ENCODE results near the gene FAM50B. TPM values are rescaled to one million over a fixed set of nuclear protein-coding genes. Genes with fewer than 3 reads are reported as not detected.
"Not testable (repeated sequence)": the region's sequence is repeated elsewhere in the genome, so short reads cannot be mapped to it uniquely, and the experiment has no call there.

The FAM50B gene
- total RNA-seq, 6 experiments from 2014 or later, result 3.6 to 11.1 (median 8.5) TPM

- H3K36me3 ChIP-seq, result no peaks in the 10 kb centered on the region
- no peak for DNase-seq
- no peak for TF ChIP-seq CTCF (IDR thresholded peaks at IDR 0.05)
- TF ChIP-seq POLR2A (IDR thresholded peaks at IDR 0.05), result no peak
- peaks cover 0 to 17% (median 6%) of the 10 kb centered on the region in 4 donors for H3K4me1 ChIP-seq
- 70% methylated on average over 1 of the region's 1 CpG for WGBS (ENCODE audit: insufficient coverage, low coverage, low lambda C conversion rate, missing lambda C conversion rate)
- H3K27ac ChIP-seq, result no peak overlapping the region
- ATAC-seq, result no peak
- no peaks in the 10 kb centered on the region for H3K27me3 ChIP-seq
- intact Hi-C loops (cut with DNase I), result no loop called here
- no peak overlapping the region for H3K4me3 ChIP-seq
- no peaks in the 10 kb centered on the region for H3K9me3 ChIP-seq
Observed at GRCh38 chr6:3859878-3860552, 10.8 kb downstream of the FAM50B start.

GRCh38 chr6:3861424-3861823, 12.3 kb downstream of the FAM50B start:
- no peaks in the 10 kb centered on the region for H3K9me3 ChIP-seq
- H3K27me3 ChIP-seq, result no peaks in the 10 kb centered on the region
- H3K27ac ChIP-seq, result no peak overlapping the region
- TF ChIP-seq CTCF (IDR thresholded peaks at IDR 0.05), result no peak
- no peak for TF ChIP-seq POLR2A (IDR thresholded peaks at IDR 0.05)
- no peak overlapping the region for H3K4me3 ChIP-seq
- DNase-seq (no peak), ATAC-seq (no peak)
- intact Hi-C loops (cut with DNase I), result no loop called here
- peaks cover 0 to 13% (median 6%) of the 10 kb centered on the region in 4 donors for H3K4me1 ChIP-seq
- no peaks in the 10 kb centered on the region for H3K36me3 ChIP-seq
- WGBS (ENCODE audit: insufficient coverage, low coverage, low lambda C conversion rate, missing lambda C conversion rate), result 68% methylated on average over 2 of the region's 4 CpGs

- WGBS (ENCODE audit: insufficient coverage, low coverage, low lambda C conversion rate, missing lambda C conversion rate), result 85% methylated on average over 3 of the region's 3 CpGs
- H3K36me3 ChIP-seq, result no peaks in the 10 kb centered on the region
Observed at GRCh38 chr6:3862038-3862437, 12.9 kb downstream of the FAM50B start.

GRCh38 chr6:3863322-3863721, 14.1 kb downstream of the FAM50B start:
- H3K36me3 ChIP-seq; H3K4me3 ChIP-seq; intact Hi-C loops (cut with DNase I); H3K27me3 ChIP-seq; H3K4me1 ChIP-seq; H3K9me3 ChIP-seq; DNase-seq; H3K27ac ChIP-seq; ATAC-seq: not testable (repeated sequence)
- WGBS (ENCODE audit: insufficient coverage, low coverage, low lambda C conversion rate, missing lambda C conversion rate), result 92% methylated on average over 2 of the region's 5 CpGs

More at GRCh38 chr6:3862038-3862437, 12.9 kb downstream of the FAM50B start:
- Histone ChIP-seq H3K27ac (no peak overlapping the region), H3K4me3 (no peak overlapping the region), H3K4me1 (peaks cover 0 to 7% (median 4%) of the 10 kb centered on the region in 4 donors), H3K9me3 (no peaks in the 10 kb centered on the region), H3K27me3 (no peaks in the 10 kb centered on the region)
- no peak for TF ChIP-seq CTCF (IDR thresholded peaks at IDR 0.05)
- TF ChIP-seq POLR2A (IDR thresholded peaks at IDR 0.05), result no peak
- intact Hi-C loops (cut with DNase I), result no loop called here
- no peak for ATAC-seq
- DNase-seq, result no peak

GRCh38 chr6:3865463-3865862, 16.3 kb downstream of the FAM50B start:
- intact Hi-C loops (cut with DNase I), result no loop called here
- WGBS (ENCODE audit: insufficient coverage, low coverage, low lambda C conversion rate, missing lambda C conversion rate), result 92% methylated on average over 1 of the region's 3 CpGs

More at GRCh38 chr6:3865463-3865862, 16.3 kb downstream of the FAM50B start:
- H3K27me3 ChIP-seq, result no peaks in the 10 kb centered on the region
- no peak for DNase-seq
- H3K9me3 ChIP-seq, result no peaks in the 10 kb centered on the region
- H3K36me3 ChIP-seq, result no peaks in the 10 kb centered on the region
- no peak for TF ChIP-seq POLR2A (IDR thresholded peaks at IDR 0.05)
- no peak for TF ChIP-seq CTCF (IDR thresholded peaks at IDR 0.05)
- peaks cover 0 to 18% (median 5%) of the 10 kb centered on the region in 4 donors for H3K4me1 ChIP-seq
- H3K27ac ChIP-seq, result no peak overlapping the region
- no peak overlapping the region for H3K4me3 ChIP-seq
- ATAC-seq, result no peak

All from right lobe of liver (tissue), 6 donors.